CD4-positive, CD25-positive, alpha-beta regulatory T cell (primary cell): Measurements from ENCODE around the gene NT5DC2. TPM values are rescaled to one million over a fixed set of nuclear protein-coding genes. Genes with fewer than 3 reads are reported as not detected.
A peak's percentile ranks its signal among the peaks of the same experiment; 100 is the strongest.

Source experiments
- ATAC-seq, 2 donors: fragments of 150-1000 bp; cut with Tn5 transposase; one replicate each; pipeline ENCODE4 v1.10.0; 2021; ENCODE audit warnings: low read depth in 2 of 2, moderate number of reproducible peaks in 2 of 2, moderate library complexity in 1 of 2
- DNase-seq, 3 donors: peaks; one replicate each; pipeline versions ENCODE4 v3.0.0 to v3.0.0-alpha.2; 2012 to 2022; ENCODE audit warnings: mixed read lengths in 1 of 3
- H3K27ac ChIP-seq: one replicate; pipeline ENCODE4 v1.7.0; 2013; ENCODE audit warnings: mild to moderate bottlenecking, low read length; ENCODE audit not compliant: insufficient read depth, poor library complexity, severe bottlenecking
- H3K27me3 ChIP-seq: one replicate; pipeline ENCODE4 v1.7.0; 2013; ENCODE audit warnings: low read length; ENCODE audit not compliant: control insufficient read depth, insufficient read depth
- H3K36me3 ChIP-seq: one replicate; pipeline ENCODE4 v1.7.0; 2013; ENCODE audit warnings: mild to moderate bottlenecking, low read length, moderate library complexity; ENCODE audit not compliant: control insufficient read depth, insufficient read depth
- H3K4me1 ChIP-seq: 2 replicates; pipeline ENCODE4 v1.7.0; 2013; ENCODE audit warnings: mild to moderate bottlenecking, low read length; ENCODE audit not compliant: insufficient read depth, control insufficient read depth, poor library complexity, severe bottlenecking
- H3K4me3 ChIP-seq: one replicate; pipeline ENCODE4 v1.7.0; 2013; ENCODE audit warnings: low read depth, mild to moderate bottlenecking, low read length, moderate library complexity
- H3K9me3 ChIP-seq, 2 experiments: 1 replicate in 1 of 2; 2 replicates in 1 of 2; pipeline ENCODE4 v1.7.0; 2013; ENCODE audit warnings: low read length in 2 of 2, mild to moderate bottlenecking in 1 of 2, moderate library complexity in 1 of 2; ENCODE audit not compliant: control insufficient read depth in 2 of 2
- H3K27ac Mint-ChIP-seq, 3 donors: one replicate each; pipeline ENCODE4 v1.8.0; 2020 to 2022; ENCODE audit warnings: mild to moderate bottlenecking in 3 of 3, mixed read lengths in 3 of 3, moderate library complexity in 2 of 3
- H3K27me3 Mint-ChIP-seq: one replicate; pipeline ENCODE4 v1.8.0; 2022; ENCODE audit warnings: mild to moderate bottlenecking, mixed read lengths
- H3K36me3 Mint-ChIP-seq: one replicate; pipeline ENCODE4 v1.8.0; 2020; ENCODE audit warnings: mixed read lengths
- H3K4me1 Mint-ChIP-seq, 4 donors: one replicate each; pipeline ENCODE4 v1.8.0; 2020 to 2022; ENCODE audit warnings: mixed read lengths in 4 of 4, mild to moderate bottlenecking in 1 of 4
- H3K4me3 Mint-ChIP-seq, 4 donors: one replicate each; pipeline ENCODE4 v1.8.0; 2020 to 2022; ENCODE audit warnings: mild to moderate bottlenecking in 4 of 4, mixed read lengths in 4 of 4, moderate library complexity in 3 of 4
- H3K9me3 Mint-ChIP-seq, 7 donors: one replicate each; pipeline ENCODE4 v1.8.0; 2020 to 2022; ENCODE audit warnings: mixed read lengths in 7 of 7, mild to moderate bottlenecking in 3 of 7, moderate library complexity in 2 of 7
- polyA plus RNA-seq, 4 donors: library from polyadenylated mRNA; unstranded; fragments of 300-500 nt; fragmentation: Illumina TruSeq; gene quantifications; one replicate each; pipeline ENCODE4 v1.2.3, GENCODE V29; 2021
- total RNA-seq: library from RNA; stranded (reverse); gene quantifications from one replicate; pipeline ENCODE4 v1.2.3, GENCODE V29; 2022

The NT5DC2 gene
- total and polyA plus RNA-seq, 5 donors from 2014 or later, result 0.81 to 3.7 TPM; not detected in 3

GRCh38 chr3:52546111-52546901 lies 12.6 kb upstream of the NT5DC2 start:
- peaks cover 1 to 16% (median 8%) of the 10 kb centered on the region in 4 donors for H3K4me1 Mint-ChIP-seq
- peaks cover 13% of the 10 kb centered on the region for H3K36me3 Mint-ChIP-seq
- H3K27me3 ChIP-seq, result no peaks in the 10 kb centered on the region
- H3K27ac ChIP-seq, result no peak overlapping the region
- no peaks in the 10 kb centered on the region for H3K27me3 Mint-ChIP-seq
- H3K9me3 Mint-ChIP-seq, result no peaks in the 10 kb centered on the region
- no peak overlapping the region for H3K4me3 ChIP-seq
- peak overlapping the region in 1 of 3 donors; percentile 33 for H3K27ac Mint-ChIP-seq
- H3K4me1 ChIP-seq, result no peaks in the 10 kb centered on the region
- H3K9me3 ChIP-seq, result no peaks in the 10 kb centered on the region
- H3K4me3 Mint-ChIP-seq, result no peak overlapping the region
- DNase-seq, result no peak
- H3K36me3 ChIP-seq, result peaks cover 55% of the 10 kb centered on the region
- ATAC-seq, result no peak

- Histone ChIP-seq H3K4me3 (no peak overlapping the region), H3K27ac (no peak overlapping the region), H3K27me3 (no peaks in the 10 kb centered on the region), H3K9me3 (no peaks in the 10 kb centered on the region), H3K36me3 (peaks cover 50% of the 10 kb centered on the region), H3K4me1 (no peaks in the 10 kb centered on the region)
- H3K9me3 Mint-ChIP-seq, result no peaks in the 10 kb centered on the region
- no peak for DNase-seq
- peaks cover 17% of the 10 kb centered on the region for H3K36me3 Mint-ChIP-seq
- peaks cover 4 to 27% (median 16%) of the 10 kb centered on the region in 4 donors for H3K4me1 Mint-ChIP-seq
- peak overlapping the region in 2 of 3 donors; percentile 33 to 68 for H3K27ac Mint-ChIP-seq
- H3K4me3 Mint-ChIP-seq, result no peak overlapping the region
- no peak for ATAC-seq
- no peaks in the 10 kb centered on the region for H3K27me3 Mint-ChIP-seq
Measured at GRCh38 chr3:52544937-52545336, 11.3 kb upstream of the NT5DC2 start.

GRCh38 chr3:52541050-52541449 lies 7.4 kb upstream of the NT5DC2 start:
- H3K4me3 ChIP-seq, result no peak overlapping the region
- H3K27ac Mint-ChIP-seq, result peak overlapping the region in 1 of 3 donors; percentile 64
- no peaks in the 10 kb centered on the region for H3K27me3 Mint-ChIP-seq
- H3K36me3 ChIP-seq, result peaks cover 17% of the 10 kb centered on the region
- no peaks in the 10 kb centered on the region for H3K9me3 ChIP-seq
- H3K4me1 Mint-ChIP-seq, result peaks cover 20 to 60% (median 45%) of the 10 kb centered on the region in 4 donors
- H3K9me3 Mint-ChIP-seq, result peaks cover 0 to 3% (median 0%) of the 10 kb centered on the region in 7 donors
- ATAC-seq (no peak), DNase-seq (no peak)
- peak overlapping the region in 1 of 4 donors; percentile 38 for H3K4me3 Mint-ChIP-seq
- H3K27me3 ChIP-seq, result no peaks in the 10 kb centered on the region
- H3K4me1 ChIP-seq, result peaks cover 29% of the 10 kb centered on the region
- peaks cover 23% of the 10 kb centered on the region for H3K36me3 Mint-ChIP-seq
- no peak overlapping the region for H3K27ac ChIP-seq

- peaks cover 24 to 68% (median 52%) of the 10 kb centered on the region in 4 donors for H3K4me1 Mint-ChIP-seq
- Histone ChIP-seq H3K27ac (peak overlapping the region; percentile 17), H3K27me3 (no peaks in the 10 kb centered on the region), H3K4me3 (peak overlapping the region; percentile 4), H3K9me3 (no peaks in the 10 kb centered on the region), H3K4me1 (peaks cover 35% of the 10 kb centered on the region), H3K36me3 (peaks cover 9% of the 10 kb centered on the region)
- H3K36me3 Mint-ChIP-seq, result peaks cover 17% of the 10 kb centered on the region
- H3K4me3 Mint-ChIP-seq, result peak overlapping the region in 3 of 4 donors; percentile 50 to 100 (median 67)
- peaks cover 0 to 3% (median 0%) of the 10 kb centered on the region in 7 donors for H3K9me3 Mint-ChIP-seq
- no peak for ATAC-seq
- no peak for DNase-seq
- H3K27ac Mint-ChIP-seq, result peak overlapping the region; percentile 58 to 90 (median 77)
- no peaks in the 10 kb centered on the region for H3K27me3 Mint-ChIP-seq
Measured at GRCh38 chr3:52539010-52539653, 5.5 kb upstream of the NT5DC2 start.

- Mint-ChIP-seq H3K4me3 (peak overlapping the region; percentile 97 to 100 (median 99)), H3K27me3 (no peaks in the 10 kb centered on the region), H3K27ac (peak overlapping the region; percentile 94 to 99 (median 99)), H3K36me3 (peaks cover 13% of the 10 kb centered on the region), H3K4me1 (peaks cover 24 to 67% (median 49%) of the 10 kb centered on the region in 4 donors), H3K9me3 (peaks cover 0 to 3% (median 0%) of the 10 kb centered on the region in 7 donors)
- DNase-seq, result peak in 1 of 3 donors; percentile 9
- Histone ChIP-seq H3K4me3 (peak overlapping the region; percentile 96), H3K4me1 (peaks cover 42% of the 10 kb centered on the region), H3K27me3 (no peaks in the 10 kb centered on the region), H3K36me3 (peaks cover 9% of the 10 kb centered on the region), H3K27ac (no peak overlapping the region), H3K9me3 (no peaks in the 10 kb centered on the region)
- no peak for ATAC-seq
Measured at GRCh38 chr3:52537726-52538421, 4.2 kb upstream of the NT5DC2 start.

DNA sequence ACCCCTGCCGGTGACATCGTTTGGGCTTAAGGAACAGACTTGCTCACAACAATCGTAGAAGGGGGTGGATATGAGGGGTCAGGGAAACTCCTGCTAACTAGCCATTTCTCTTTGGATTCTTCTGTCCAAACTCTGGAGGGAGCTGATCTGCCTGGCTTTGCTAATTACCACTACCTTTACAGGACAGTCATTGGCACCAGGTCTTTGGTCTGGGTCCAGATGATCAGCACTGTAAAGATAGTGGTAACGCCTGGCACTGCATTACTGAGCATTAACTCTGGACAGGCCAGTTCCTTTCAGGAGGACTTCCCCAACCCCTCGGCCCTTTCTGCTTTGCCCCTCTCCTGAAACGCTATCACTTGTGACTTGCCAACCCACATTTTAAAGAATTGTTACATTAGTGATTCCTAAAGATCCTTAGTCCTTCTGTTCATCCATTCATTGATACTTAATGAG lies 3.5 kb upstream of the NT5DC2 start:
- Histone ChIP-seq H3K36me3 (peaks cover 9% of the 10 kb centered on the region), H3K27ac (peak overlapping the region; percentile 81), H3K4me1 (peaks cover 48% of the 10 kb centered on the region), H3K9me3 (no peaks in the 10 kb centered on the region), H3K27me3 (no peaks in the 10 kb centered on the region), H3K4me3 (peak overlapping the region; percentile 96)
- H3K36me3 Mint-ChIP-seq, result peaks cover 13% of the 10 kb centered on the region
- peaks cover 24 to 70% (median 49%) of the 10 kb centered on the region in 4 donors for H3K4me1 Mint-ChIP-seq
- peak overlapping the region; percentile 97 to 100 (median 99) for H3K4me3 Mint-ChIP-seq
- H3K27ac Mint-ChIP-seq, result peak overlapping the region; percentile 99
- H3K9me3 Mint-ChIP-seq, result peaks cover 0 to 3% (median 0%) of the 10 kb centered on the region in 7 donors
- ATAC-seq, result no peak
- H3K27me3 Mint-ChIP-seq, result no peaks in the 10 kb centered on the region
- DNase-seq, result no peak

DNA sequence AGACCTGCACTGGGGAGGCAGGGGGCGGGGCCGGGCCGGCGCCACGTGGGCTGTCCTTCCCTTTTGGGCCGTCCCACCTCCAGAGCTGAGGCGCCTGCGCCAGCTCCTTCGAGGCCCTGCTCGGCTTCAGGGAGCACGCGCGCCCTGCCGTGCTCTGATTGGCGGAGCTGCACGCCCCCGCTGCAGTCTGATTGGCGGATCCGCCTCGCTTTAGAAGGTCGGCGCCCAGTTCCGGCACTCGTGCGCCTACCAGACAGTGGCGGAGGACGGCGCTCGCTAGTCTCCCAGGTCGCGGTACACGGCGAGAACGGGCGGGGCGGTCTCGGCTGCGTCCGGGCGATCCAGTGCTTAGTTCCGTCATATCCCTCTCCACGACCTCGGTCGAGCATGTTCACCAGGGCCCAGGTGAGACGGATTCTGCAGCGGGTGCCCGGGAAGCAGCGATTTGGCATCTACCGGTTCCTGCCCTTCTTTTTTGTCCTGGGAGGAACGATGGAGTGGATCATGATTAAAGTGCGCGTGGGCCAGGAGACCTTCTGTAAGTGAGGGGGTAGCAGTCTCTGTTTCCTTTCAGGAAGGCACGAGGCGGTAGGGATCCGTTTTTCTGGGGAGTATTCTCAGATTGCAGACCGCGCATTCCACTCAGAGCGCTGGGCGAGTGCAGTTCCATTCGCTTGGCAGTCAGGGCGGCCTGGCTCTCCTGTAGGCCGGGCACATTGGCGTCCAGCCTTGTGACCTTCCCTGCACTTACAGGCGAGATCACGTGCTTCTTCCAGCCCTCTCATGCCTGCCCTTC lies 2.9 kb upstream of the NT5DC2 start, which contains the start of gene UQCC5:
Gene UQCC5, plus strand, starts transcription at position 237 of the 796 bp plus-strand sequence. Its CDS starts 151 bp downstream, at position 388.
- H3K27ac Mint-ChIP-seq, result peak within 1 kb of the TSS; percentile 99
- no peaks in the 10 kb centered on the region for H3K9me3 ChIP-seq
- peak within 1 kb of the TSS; percentile 97 to 100 (median 99) for H3K4me3 Mint-ChIP-seq
- peak within 1 kb of the TSS; percentile 81 for H3K27ac ChIP-seq
- H3K4me1 Mint-ChIP-seq, result peaks cover 24 to 69% (median 47%) of the 10 kb centered on the region in 4 donors
- no peaks in the 10 kb centered on the region for H3K27me3 Mint-ChIP-seq
- ATAC-seq (peak; percentile 93 to 96), DNase-seq (peak; percentile 96 to 100 (median 97))
- peaks cover 0 to 3% (median 0%) of the 10 kb centered on the region in 7 donors for H3K9me3 Mint-ChIP-seq
- H3K27me3 ChIP-seq, result no peaks in the 10 kb centered on the region
- H3K4me3 ChIP-seq, result peak within 1 kb of the TSS; percentile 96
- peaks cover 13% of the 10 kb centered on the region for H3K36me3 Mint-ChIP-seq
- H3K4me1 ChIP-seq, result peaks cover 48% of the 10 kb centered on the region
- H3K36me3 ChIP-seq, result peaks cover 7% of the 10 kb centered on the region
